H1 (cell line): ENCODE data around the gene HIVEP3. TPM values are rescaled to one million over a fixed set of nuclear protein-coding genes. Genes with fewer than 3 reads are reported as not detected.

Experiments used
- ATF2 ChIP-seq: IDR thresholded peaks from 2 replicates; pipeline ENCODE4 v1.6.1; 2012; ENCODE audit warnings: low read length, inconsistent platforms
- CHD7 ChIP-seq: fragments of 300-600 bp; sonication (generic); IDR thresholded peaks from 2 replicates; pipeline ENCODE4 v1.7.1; 2012; ENCODE audit warnings: low read length, moderate library complexity, mild to moderate bottlenecking, inconsistent platforms; ENCODE audit not compliant: insufficient replicate concordance
- EP300 ChIP-seq, 2 experiments: IDR thresholded peaks; 1 replicate in 1 of 2; 2 replicates in 1 of 2; pipeline ENCODE4 v1.6.1; 2011 to 2012; ENCODE audit warnings: low read depth in 2 of 2, low read length in 2 of 2, mild to moderate bottlenecking in 2 of 2, borderline replicate concordance in 1 of 2, inconsistent platforms in 1 of 2, moderate library complexity in 1 of 2
- KDM4A ChIP-seq: IDR thresholded peaks from one replicate; pipeline ENCODE4 v1.7.1; 2012; ENCODE audit warnings: low read depth, mild to moderate bottlenecking, moderate library complexity, low read length, inconsistent platforms; ENCODE audit not compliant: severe bottlenecking
- POLR2AphosphoS5 ChIP-seq: IDR thresholded peaks from 2 replicates; pipeline ENCODE4 v1.6.1; 2011; ENCODE audit warnings: low read depth, low read length
- SRF ChIP-seq: IDR thresholded peaks from 2 replicates; pipeline ENCODE4 v1.6.1; 2011; ENCODE audit warnings: mild to moderate bottlenecking, low read depth, low read length, moderate library complexity
- TAF7 ChIP-seq: optimal IDR thresholded peaks from 2 replicates; pipeline ENCODE3; 2011; ENCODE audit warnings: low read depth, mild to moderate bottlenecking, inconsistent platforms, low read length, moderate library complexity, borderline replicate concordance
- polyA plus RNA-seq, 7 experiments: library from polyadenylated mRNA; depleted of rRNA in 3 of 7; stranded (reverse) in 5 of 7; unstranded in 2 of 7; fragments of >200 nt in 5 of 7; fragments of 200-250 nt in 2 of 7; gene quantifications; 1 replicate in 5 of 7; 2 replicates in 1 of 7; 4 replicates in 1 of 7; pipeline versions ENCODE4 v1.2.1 to v1.2.3, GENCODE V29; 2011 to 2013; ENCODE audit warnings: missing spikeins in 2 of 7, mixed read lengths in 2 of 7
- total RNA-seq: library from RNA; stranded (reverse); fragmentation: NEBNext Ultra II Directional; extraction: Animal tissue kit (Norgen Biotek cat#: 25700); gene quantifications from 2 replicates; pipeline ENCODE4 v1.2.1, GENCODE V29; 2021

The HIVEP3 gene
- total and polyA plus RNA-seq, 2 of the 8 experiments (the other 6 are each of a cell fraction or from before 2014, with no cell fraction given): 0.24 to 0.69 TPM

- TF ChIP-seq CHD7: no peak
- TF ChIP-seq SRF: no peak
- no peak for TF ChIP-seq POLR2AphosphoS5
- no peak for TF ChIP-seq ATF2
- no peak for TF ChIP-seq KDM4A
- TF ChIP-seq EP300 (IDR thresholded peaks at IDR 0.05; ENCODE audit: borderline replicate concordance in 1 of 2, low read depth in 2 of 2, low read length in 2 of 2): no peak
- TF ChIP-seq TAF7: no peak
These were observed 275.6 kb downstream of the HIVEP3 start (continued) for GRCh38 chr1:41642922-41643821.
